T1000 (cell line): ENCODE results near the gene MTG2.
"Not testable (repeated sequence)": the region's sequence is repeated elsewhere in the genome, so short reads cannot be mapped to it uniquely, and the experiment has no call there.

Experiments
- DNase-seq: peaks from one replicate; lab custom pipeline; 2025; ENCODE audit warnings: mixed read lengths; lab: John Stamatoyannopoulos, UW

MTG2 gene

GRCh38 chr20:62146019-62146755 lies 36.6 kb upstream of the MTG2 start:
- DNase-seq, result no peak

GRCh38 chr20:62147125-62147524 lies 35.7 kb upstream of the MTG2 start:
- DNase-seq, result no peak

- DNase-seq, result no peak
Measured at GRCh38 chr20:62147528-62147927, 35.3 kb upstream of the MTG2 start.

GRCh38 chr20:62148383-62148782 lies 34.4 kb upstream of the MTG2 start:
- DNase-seq, result not testable (repeated sequence)

- no peak for DNase-seq
Measured at GRCh38 chr20:62148908-62149314, 33.9 kb upstream of the MTG2 start.

- no peak for DNase-seq
Measured at GRCh38 chr20:62149532-62150309, 33.1 kb upstream of the MTG2 start.

GRCh38 chr20:62150310-62150575 lies 32.6 kb upstream of the MTG2 start:
- DNase-seq, result no peak

- DNase-seq, result no peak
Measured at GRCh38 chr20:62151225-62151624, 31.6 kb upstream of the MTG2 start.

GRCh38 chr20:62151835-62152364 lies 30.9 kb upstream of the MTG2 start:
- DNase-seq, result no peak

- DNase-seq, result peak; percentile 46
Measured at GRCh38 chr20:62155428-62156253, 27.2 kb upstream of the MTG2 start.

GRCh38 chr20:62156254-62156556 lies 26.6 kb upstream of the MTG2 start:
- no peak for DNase-seq

GRCh38 chr20:62156592-62157386 lies 26.0 kb upstream of the MTG2 start:
- no peak for DNase-seq

- DNase-seq, result no peak
Measured at GRCh38 chr20:62157387-62158087, 25.3 kb upstream of the MTG2 start.

- no peak for DNase-seq
Measured at GRCh38 chr20:62158088-62158400, 24.8 kb upstream of the MTG2 start.

GRCh38 chr20:62158541-62158940 lies 24.3 kb upstream of the MTG2 start:
- DNase-seq, result no peak

- no peak for DNase-seq
Measured at GRCh38 chr20:62159052-62159451, 23.8 kb upstream of the MTG2 start.

GRCh38 chr20:62159839-62160238 lies 23.0 kb upstream of the MTG2 start:
- no peak for DNase-seq

- no peak for DNase-seq
Measured at GRCh38 chr20:62160253-62160652, 22.6 kb upstream of the MTG2 start.

GRCh38 chr20:62160876-62161275 lies 22.0 kb upstream of the MTG2 start:
- no peak for DNase-seq

GRCh38 chr20:62161347-62161746 lies 21.5 kb upstream of the MTG2 start:
- DNase-seq, result no peak

GRCh38 chr20:62162765-62163484 lies 19.9 kb upstream of the MTG2 start:
- DNase-seq, result no peak
